Measurements from ENCODE around the gene PRRG1.
A peak's percentile ranks its signal among the peaks of the same experiment; 100 is the strongest.
"Not testable (repeated sequence)": the region's sequence is repeated elsewhere in the genome, so short reads cannot be mapped to it uniquely, and the experiment has no call there.

Gene PRRG1

DNA sequence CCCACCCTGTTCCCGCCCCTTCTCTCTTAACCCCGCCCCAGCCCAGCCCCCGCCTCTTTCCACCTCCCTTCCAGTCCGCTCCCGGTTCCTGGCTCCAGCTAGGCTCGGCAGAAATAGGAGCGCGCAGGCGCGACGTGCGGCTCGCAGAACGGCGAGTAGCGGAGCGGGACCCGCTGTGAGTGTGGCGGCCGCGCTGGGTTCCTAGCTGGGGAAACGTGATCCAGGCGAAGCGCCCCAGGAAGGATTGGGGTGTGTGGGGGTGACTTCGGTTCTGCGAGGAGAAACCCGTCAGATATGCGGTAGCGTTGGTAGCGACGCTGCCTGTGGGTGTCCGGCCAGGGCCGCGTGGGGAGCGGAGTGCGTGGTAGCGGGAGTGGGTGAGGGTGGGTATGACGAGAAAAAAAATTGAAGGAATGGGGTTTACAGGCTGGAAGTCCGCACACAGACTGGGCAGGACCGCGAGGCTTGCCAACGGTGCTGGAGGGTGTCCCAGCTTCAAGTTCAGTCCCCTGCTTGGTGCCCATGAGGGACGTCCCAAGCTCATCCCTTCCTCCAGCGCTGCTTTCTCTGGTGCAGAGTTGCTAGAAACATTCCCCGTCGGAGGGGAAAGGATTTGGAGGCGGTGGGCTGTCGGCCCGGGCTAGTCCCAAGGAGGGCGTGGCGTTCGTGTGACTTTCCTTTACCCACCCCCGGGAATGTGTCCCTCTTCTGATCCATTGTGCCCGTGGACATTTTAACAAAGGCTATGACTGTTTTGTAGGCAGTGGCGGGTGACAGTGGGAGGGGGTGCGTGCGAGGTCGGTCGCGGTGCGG lies at the start of gene PRRG1:
PRRG1 (plus strand) TSS at position 144 of the 813 bp plus-strand sequence. CDS start 56,886 bp downstream, outside the sequence.
- H3K4me3 ChIP-seq (ENCODE audit: low read depth, low read length): peak within 1 kb of the TSS; percentile 77
- DNase-seq (ENCODE audit: low read depth): peak; percentile 90
- TF ChIP-seq, protein P1, sequence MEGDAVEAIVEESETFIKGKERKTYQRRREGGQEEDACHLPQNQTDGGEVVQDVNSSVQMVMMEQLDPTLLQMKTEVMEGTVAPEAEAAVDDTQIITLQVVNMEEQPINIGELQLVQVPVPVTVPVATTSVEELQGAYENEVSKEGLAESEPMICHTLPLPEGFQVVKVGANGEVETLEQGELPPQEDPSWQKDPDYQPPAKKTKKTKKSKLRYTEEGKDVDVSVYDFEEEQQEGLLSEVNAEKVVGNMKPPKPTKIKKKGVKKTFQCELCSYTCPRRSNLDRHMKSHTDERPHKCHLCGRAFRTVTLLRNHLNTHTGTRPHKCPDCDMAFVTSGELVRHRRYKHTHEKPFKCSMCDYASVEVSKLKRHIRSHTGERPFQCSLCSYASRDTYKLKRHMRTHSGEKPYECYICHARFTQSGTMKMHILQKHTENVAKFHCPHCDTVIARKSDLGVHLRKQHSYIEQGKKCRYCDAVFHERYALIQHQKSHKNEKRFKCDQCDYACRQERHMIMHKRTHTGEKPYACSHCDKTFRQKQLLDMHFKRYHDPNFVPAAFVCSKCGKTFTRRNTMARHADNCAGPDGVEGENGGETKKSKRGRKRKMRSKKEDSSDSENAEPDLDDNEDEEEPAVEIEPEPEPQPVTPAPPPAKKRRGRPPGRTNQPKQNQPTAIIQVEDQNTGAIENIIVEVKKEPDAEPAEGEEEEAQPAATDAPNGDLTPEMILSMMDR (conservative IDR thresholded peaks at IDR 0.05; ENCODE audit: low read depth, low read length): no peak

DNA sequence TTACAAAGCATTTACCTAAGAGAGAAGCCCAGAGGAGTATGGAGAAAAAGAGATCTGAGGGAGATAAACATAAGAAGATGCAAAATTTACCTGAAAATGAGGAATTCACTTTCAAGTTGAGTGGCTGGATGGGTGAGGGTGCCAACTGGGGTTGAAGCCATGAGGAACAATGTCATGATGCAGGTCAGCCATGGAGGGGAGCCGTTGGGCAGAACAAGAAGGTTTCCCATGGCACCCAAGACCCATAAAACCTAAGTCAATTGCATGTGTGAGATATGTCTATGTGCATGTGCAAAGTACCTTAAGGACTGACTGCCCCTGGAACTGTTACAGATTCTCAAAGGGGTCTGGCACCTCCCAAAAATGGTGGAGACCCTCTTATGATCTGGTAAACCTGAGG lies 46.6 kb upstream of the PRRG1 start:
- TF ChIP-seq, protein P1 (conservative IDR thresholded peaks at IDR 0.05; ENCODE audit: low read depth, low read length): peak; percentile 62
- DNase-seq (ENCODE audit: low read depth): peak; percentile 66
- no peak overlapping the region for H3K4me3 ChIP-seq (ENCODE audit: low read depth, low read length)

DNA sequence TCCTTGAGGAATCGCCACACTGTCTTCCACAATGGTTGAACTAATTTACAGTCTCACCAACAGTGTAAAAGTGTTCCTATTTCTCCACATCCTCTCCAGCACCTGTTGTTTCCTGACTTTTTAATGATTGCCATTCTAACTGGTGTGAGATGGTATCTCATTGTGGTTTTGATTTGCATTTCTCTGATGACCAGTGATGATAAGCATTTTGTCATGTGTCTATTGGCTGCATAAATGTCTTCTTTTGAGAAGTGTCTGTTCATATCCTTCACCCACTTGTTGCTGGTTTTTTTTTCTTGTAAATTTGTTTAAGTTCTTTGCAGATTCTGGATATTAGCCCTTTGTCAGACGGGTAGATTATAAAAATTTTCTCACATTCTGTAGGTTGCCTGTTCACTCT lies 43.9 kb upstream of the PRRG1 start:
- not testable (repeated sequence) for H3K4me3 ChIP-seq (ENCODE audit: low read depth, low read length); DNase-seq (ENCODE audit: low read depth)

DNA sequence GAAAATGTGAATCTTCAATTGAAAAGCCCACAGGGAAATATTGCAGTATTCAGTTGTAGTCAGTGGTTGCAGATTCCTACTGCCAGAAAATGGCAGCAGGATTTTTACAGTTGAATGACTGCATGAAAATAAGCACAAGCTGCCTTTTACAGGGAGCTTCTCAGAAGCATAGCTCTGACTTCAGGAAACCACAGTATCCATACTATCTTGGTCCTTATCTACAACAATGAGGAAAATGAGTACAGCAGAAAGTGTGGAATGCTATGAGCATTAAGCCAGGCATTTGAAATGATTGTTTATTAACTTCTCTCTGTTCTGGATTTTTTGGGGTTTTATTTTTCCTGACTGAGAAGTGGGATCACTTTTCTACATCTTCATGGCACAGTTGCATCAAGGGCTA lies 34.6 kb upstream of the PRRG1 start:
- TF ChIP-seq, protein P1 (conservative IDR thresholded peaks at IDR 0.05; ENCODE audit: low read depth, low read length): no peak
- no peak overlapping the region for H3K4me3 ChIP-seq (ENCODE audit: low read depth, low read length)
- peak; percentile 73 for DNase-seq (ENCODE audit: low read depth)

DNA sequence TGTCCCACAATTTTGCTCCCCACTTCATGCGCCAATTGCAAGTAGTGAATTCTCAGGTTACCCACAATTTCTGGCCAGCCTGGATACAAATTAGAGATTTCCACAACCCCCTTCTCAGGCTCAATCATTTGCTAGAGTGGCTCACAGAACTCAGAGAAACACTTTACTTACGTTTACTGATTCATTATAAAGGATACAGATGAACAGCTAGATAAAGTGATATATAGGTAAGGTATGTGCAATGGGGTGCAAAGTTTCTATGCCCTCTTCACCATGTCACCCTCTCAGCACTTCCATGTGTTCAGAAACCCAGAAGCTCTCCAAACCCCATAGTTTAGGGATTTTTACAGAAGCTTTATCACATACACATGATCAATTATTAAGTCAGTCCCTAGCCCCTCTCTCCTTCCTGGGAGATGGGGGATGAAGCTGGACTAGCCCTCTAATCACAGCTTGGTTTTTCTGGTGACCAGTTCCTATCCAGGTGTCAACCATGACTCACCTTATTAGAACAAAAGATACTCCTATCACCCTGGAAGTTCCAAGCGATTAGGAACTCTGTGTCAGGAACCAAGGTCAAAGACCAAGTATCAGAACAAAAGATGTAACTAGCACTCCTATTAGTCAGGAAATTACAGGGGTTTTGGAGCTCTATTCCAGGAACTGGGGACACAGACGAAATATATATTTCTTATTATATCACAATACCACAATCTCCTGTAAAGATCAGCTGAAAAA lies 33.5 kb upstream of the PRRG1 start:
- no peak for DNase-seq (ENCODE audit: low read depth)
- no peak overlapping the region for H3K4me3 ChIP-seq (ENCODE audit: low read depth, low read length)
- TF ChIP-seq, protein P1 (conservative IDR thresholded peaks at IDR 0.05; ENCODE audit: low read depth, low read length): no peak

DNA sequence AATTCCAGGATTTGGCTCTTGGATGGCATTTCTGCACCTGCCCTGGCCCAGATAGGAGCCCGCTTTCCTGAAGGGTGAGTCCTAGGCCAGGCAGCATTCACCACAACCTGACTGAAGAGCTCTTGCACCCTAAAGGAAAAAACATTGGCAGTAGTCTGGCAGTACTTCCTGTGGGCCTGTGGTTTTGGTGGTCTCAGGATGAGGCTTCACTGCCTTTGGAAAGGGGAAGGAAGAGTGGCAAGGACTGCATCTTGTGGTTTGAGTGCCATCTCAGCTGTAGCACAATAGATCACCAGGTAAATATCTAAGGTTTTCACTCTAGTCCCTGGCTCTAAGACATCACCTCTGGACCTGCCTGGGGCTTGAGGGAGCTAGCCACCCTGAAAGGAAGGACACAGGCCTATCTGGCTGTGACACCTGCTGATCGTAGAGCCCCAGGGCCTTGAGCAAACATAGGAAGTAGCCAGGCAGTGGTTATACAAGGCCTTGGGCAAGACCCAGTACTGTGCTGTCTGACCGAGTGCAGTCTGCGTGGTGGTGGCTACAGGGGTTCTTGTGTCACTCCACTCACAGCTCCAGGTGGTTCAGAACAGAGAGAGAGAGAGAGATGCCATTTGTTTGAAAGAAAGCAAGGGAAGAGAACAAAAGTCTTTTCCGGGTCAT lies 28.5 kb upstream of the PRRG1 start:
- TF ChIP-seq, protein P1 (conservative IDR thresholded peaks at IDR 0.05; ENCODE audit: low read depth, low read length): no peak
- DNase-seq (ENCODE audit: low read depth): no peak

DNA sequence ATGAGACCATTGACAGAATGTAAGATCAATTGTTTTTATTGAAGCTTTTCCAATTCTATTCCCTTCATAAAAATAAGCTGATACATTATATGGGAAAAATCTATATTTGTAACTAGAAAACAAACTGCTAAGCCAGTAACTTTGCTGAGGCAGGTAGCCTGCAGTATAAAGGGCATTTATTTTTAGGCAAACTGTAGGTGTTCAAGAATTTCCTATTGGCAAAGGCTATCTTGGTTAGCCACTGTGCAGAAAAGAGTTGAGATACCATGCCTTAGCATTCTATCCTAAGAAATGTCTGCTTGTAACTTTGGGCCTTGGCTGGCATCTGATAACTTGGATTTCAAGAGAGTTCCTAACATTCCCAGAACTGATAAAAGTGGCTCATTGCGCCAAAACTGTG lies 18.5 kb upstream of the PRRG1 start:
- no peak for DNase-seq (ENCODE audit: low read depth)
- no peak overlapping the region for H3K4me3 ChIP-seq (ENCODE audit: low read depth, low read length)
- TF ChIP-seq, protein P1 (conservative IDR thresholded peaks at IDR 0.05; ENCODE audit: low read depth, low read length): no peak

More for the DNA sequence above, 28.5 kb upstream of the PRRG1 start:
- H3K4me3 ChIP-seq (ENCODE audit: low read depth, low read length): no peak overlapping the region

Data from choroid plexus epithelial cell (primary cell).